ENCODE data around the gene CS.

Gene CS

GRCh38 chr12:56257071-56257470 is 43.1 kb downstream of the CS start:
- Histone ChIP-seq H3K27me3 (ENCODE audit: insufficient read depth, low read length) (no peaks in the 10 kb centered on the region), H3K9me3 (ENCODE audit: insufficient read depth, low read depth, low read length) (no peaks in the 10 kb centered on the region), H3K9ac (ENCODE audit: low read depth, low read length) (peak overlapping the region; percentile 79; the same call in 1 of the 2 replicates), H3K4me3 (ENCODE audit: low read length) (peak overlapping the region; percentile 95), H3K36me3 (ENCODE audit: insufficient read depth, low read depth, low read length) (peaks cover 39% of the 10 kb centered on the region), H3K4me1 (ENCODE audit: insufficient read depth, low read length) (peaks cover 16% of the 10 kb centered on the region), H3K27ac (ENCODE audit: low read length) (no peak overlapping the region)

- Histone ChIP-seq H3K27me3 (ENCODE audit: insufficient read depth, low read length) (no peaks in the 10 kb centered on the region), H3K4me3 (ENCODE audit: low read length) (peak overlapping the region; percentile 95), H3K4me1 (ENCODE audit: insufficient read depth, low read length) (peaks cover 16% of the 10 kb centered on the region), H3K9me3 (ENCODE audit: insufficient read depth, low read depth, low read length) (no peaks in the 10 kb centered on the region), H3K36me3 (ENCODE audit: insufficient read depth, low read depth, low read length) (peaks cover 45% of the 10 kb centered on the region), H3K27ac (ENCODE audit: low read length) (no peak overlapping the region), H3K9ac (ENCODE audit: low read depth, low read length) (0 out of 2 replicates have a peak overlapping the region, but pooled peaks have one; percentile 79)
Observed at GRCh38 chr12:56256326-56256960, 43.7 kb downstream of the CS start.

GRCh38 chr12:56255671-56256070 is 44.5 kb downstream of the CS start:
- peaks cover 49% of the 10 kb centered on the region for H3K36me3 ChIP-seq (ENCODE audit: insufficient read depth, low read depth, low read length)
- no peak overlapping the region for H3K4me3 ChIP-seq (ENCODE audit: low read length)
- H3K27ac ChIP-seq (ENCODE audit: low read length): no peak overlapping the region
- no peak overlapping the region for H3K9ac ChIP-seq (ENCODE audit: low read depth, low read length)
- peaks cover 16% of the 10 kb centered on the region for H3K4me1 ChIP-seq (ENCODE audit: insufficient read depth, low read length)
- H3K27me3 ChIP-seq (ENCODE audit: insufficient read depth, low read length): no peaks in the 10 kb centered on the region
- H3K9me3 ChIP-seq (ENCODE audit: insufficient read depth, low read depth, low read length): no peaks in the 10 kb centered on the region

GRCh38 chr12:56253091-56253490 is 47.0 kb downstream of the CS start:
- no peak overlapping the region for H3K4me3 ChIP-seq (ENCODE audit: low read length)
- H3K9ac ChIP-seq (ENCODE audit: low read depth, low read length): no peak overlapping the region
- H3K27ac ChIP-seq (ENCODE audit: low read length): no peak overlapping the region
- H3K9me3 ChIP-seq (ENCODE audit: insufficient read depth, low read depth, low read length): no peaks in the 10 kb centered on the region
- H3K36me3 ChIP-seq (ENCODE audit: insufficient read depth, low read depth, low read length): peaks cover 67% of the 10 kb centered on the region
- no peaks in the 10 kb centered on the region for H3K27me3 ChIP-seq (ENCODE audit: insufficient read depth, low read length)
- H3K4me1 ChIP-seq (ENCODE audit: insufficient read depth, low read length): peaks cover 13% of the 10 kb centered on the region

GRCh38 chr12:56252649-56253048 is 47.5 kb downstream of the CS start:
- H3K4me1 ChIP-seq (ENCODE audit: insufficient read depth, low read length): peaks cover 13% of the 10 kb centered on the region
- H3K27ac ChIP-seq (ENCODE audit: low read length): no peak overlapping the region
- H3K9me3 ChIP-seq (ENCODE audit: insufficient read depth, low read depth, low read length): no peaks in the 10 kb centered on the region
- no peak overlapping the region for H3K9ac ChIP-seq (ENCODE audit: low read depth, low read length)
- no peak overlapping the region for H3K4me3 ChIP-seq (ENCODE audit: low read length)
- H3K27me3 ChIP-seq (ENCODE audit: insufficient read depth, low read length): no peaks in the 10 kb centered on the region
- H3K36me3 ChIP-seq (ENCODE audit: insufficient read depth, low read depth, low read length): peaks cover 72% of the 10 kb centered on the region

GRCh38 chr12:56248711-56249110 is 51.4 kb downstream of the CS start:
- Histone ChIP-seq H3K27ac (ENCODE audit: low read length) (no peak overlapping the region), H3K27me3 (ENCODE audit: insufficient read depth, low read length) (no peaks in the 10 kb centered on the region), H3K36me3 (ENCODE audit: insufficient read depth, low read depth, low read length) (peaks cover 82% of the 10 kb centered on the region), H3K9me3 (ENCODE audit: insufficient read depth, low read depth, low read length) (no peaks in the 10 kb centered on the region), H3K9ac (ENCODE audit: low read depth, low read length) (no peak overlapping the region), H3K4me1 (ENCODE audit: insufficient read depth, low read length) (no peaks in the 10 kb centered on the region), H3K4me3 (ENCODE audit: low read length) (no peak overlapping the region)

- H3K4me1 ChIP-seq (ENCODE audit: insufficient read depth, low read length): no peaks in the 10 kb centered on the region
- H3K9ac ChIP-seq (ENCODE audit: low read depth, low read length): no peak overlapping the region
- peaks cover 82% of the 10 kb centered on the region for H3K36me3 ChIP-seq (ENCODE audit: insufficient read depth, low read depth, low read length)
- H3K27me3 ChIP-seq (ENCODE audit: insufficient read depth, low read length): no peaks in the 10 kb centered on the region
- no peak overlapping the region for H3K27ac ChIP-seq (ENCODE audit: low read length)
- no peaks in the 10 kb centered on the region for H3K9me3 ChIP-seq (ENCODE audit: insufficient read depth, low read depth, low read length)
- H3K4me3 ChIP-seq (ENCODE audit: low read length): no peak overlapping the region
Observed at GRCh38 chr12:56247923-56248322, 52.2 kb downstream of the CS start.

GRCh38 chr12:56244494-56244893 is 55.6 kb downstream of the CS start:
- Histone ChIP-seq H3K9me3 (ENCODE audit: insufficient read depth, low read depth, low read length) (no peaks in the 10 kb centered on the region), H3K36me3 (ENCODE audit: insufficient read depth, low read depth, low read length) (peaks cover 92% of the 10 kb centered on the region), H3K27me3 (ENCODE audit: insufficient read depth, low read length) (no peaks in the 10 kb centered on the region), H3K4me3 (ENCODE audit: low read length) (no peak overlapping the region), H3K27ac (ENCODE audit: low read length) (no peak overlapping the region), H3K4me1 (ENCODE audit: insufficient read depth, low read length) (no peaks in the 10 kb centered on the region), H3K9ac (ENCODE audit: low read depth, low read length) (no peak overlapping the region)

GRCh38 chr12:56243731-56244181 is 56.4 kb downstream of the CS start:
- H3K4me1 ChIP-seq (ENCODE audit: insufficient read depth, low read length): no peaks in the 10 kb centered on the region
- H3K4me3 ChIP-seq (ENCODE audit: low read length): no peak overlapping the region
- peaks cover 90% of the 10 kb centered on the region for H3K36me3 ChIP-seq (ENCODE audit: insufficient read depth, low read depth, low read length)
- no peak overlapping the region for H3K9ac ChIP-seq (ENCODE audit: low read depth, low read length)
- H3K27me3 ChIP-seq (ENCODE audit: insufficient read depth, low read length): no peaks in the 10 kb centered on the region
- no peak overlapping the region for H3K27ac ChIP-seq (ENCODE audit: low read length)
- H3K9me3 ChIP-seq (ENCODE audit: insufficient read depth, low read depth, low read length): no peaks in the 10 kb centered on the region

- H3K27me3 ChIP-seq (ENCODE audit: insufficient read depth, low read length): no peaks in the 10 kb centered on the region
- H3K4me3 ChIP-seq (ENCODE audit: low read length): no peak overlapping the region
- no peak overlapping the region for H3K27ac ChIP-seq (ENCODE audit: low read length)
- no peaks in the 10 kb centered on the region for H3K9me3 ChIP-seq (ENCODE audit: insufficient read depth, low read depth, low read length)
- H3K9ac ChIP-seq (ENCODE audit: low read depth, low read length): no peak overlapping the region
- peaks cover 82% of the 10 kb centered on the region for H3K36me3 ChIP-seq (ENCODE audit: insufficient read depth, low read depth, low read length)
- H3K4me1 ChIP-seq (ENCODE audit: insufficient read depth, low read length): no peaks in the 10 kb centered on the region
Observed at GRCh38 chr12:56242986-56243385, 57.1 kb downstream of the CS start.

- H3K9me3 ChIP-seq (ENCODE audit: insufficient read depth, low read depth, low read length): no peaks in the 10 kb centered on the region
- H3K4me3 ChIP-seq (ENCODE audit: low read length): no peak overlapping the region
- H3K36me3 ChIP-seq (ENCODE audit: insufficient read depth, low read depth, low read length): peaks cover 70% of the 10 kb centered on the region
- H3K9ac ChIP-seq (ENCODE audit: low read depth, low read length): no peak overlapping the region
- no peaks in the 10 kb centered on the region for H3K4me1 ChIP-seq (ENCODE audit: insufficient read depth, low read length)
- no peak overlapping the region for H3K27ac ChIP-seq (ENCODE audit: low read length)
- no peaks in the 10 kb centered on the region for H3K27me3 ChIP-seq (ENCODE audit: insufficient read depth, low read length)
Observed at GRCh38 chr12:56241424-56242303, 58.5 kb downstream of the CS start.

GRCh38 chr12:56237552-56237951 is 62.6 kb downstream of the CS start:
- no peak overlapping the region for H3K9ac ChIP-seq (ENCODE audit: low read depth, low read length)
- H3K4me1 ChIP-seq (ENCODE audit: insufficient read depth, low read length): no peaks in the 10 kb centered on the region
- H3K27me3 ChIP-seq (ENCODE audit: insufficient read depth, low read length): no peaks in the 10 kb centered on the region
- H3K36me3 ChIP-seq (ENCODE audit: insufficient read depth, low read depth, low read length): peaks cover 38% of the 10 kb centered on the region
- no peak overlapping the region for H3K27ac ChIP-seq (ENCODE audit: low read length)
- no peaks in the 10 kb centered on the region for H3K9me3 ChIP-seq (ENCODE audit: insufficient read depth, low read depth, low read length)
- H3K4me3 ChIP-seq (ENCODE audit: low read length): no peak overlapping the region
